ENCODE results near the gene EPB41L1. TPM values are rescaled to one million over a fixed set of nuclear protein-coding genes. Genes with fewer than 3 reads are reported as not detected.

EPB41L1 gene
- polyA plus RNA-seq, 3 donors = 65.6 to 68.0 (median 67.0) TPM

GRCh38 chr20:36275441-36276189 lies 121.1 kb downstream of the EPB41L1 start:
- DNase-seq = no peak

GRCh38 chr20:36277546-36277945 lies 123.0 kb downstream of the EPB41L1 start:
- DNase-seq = no peak

GRCh38 chr20:36279362-36279761 lies 124.8 kb downstream of the EPB41L1 start:
- DNase-seq = no peak

GRCh38 chr20:36279776-36280175 lies 125.2 kb downstream of the EPB41L1 start:
- no peak for DNase-seq

GRCh38 chr20:36281785-36282380 lies 127.3 kb downstream of the EPB41L1 start:
- DNase-seq = no peak

Other genes starting within 250 kb of the EPB41L1 start
- 10 to 100 TPM; 42.5 to 65.3 (median 59.9) TPM for gene SCAND1, start 200.2 kb upstream of the EPB41L1 start, polyA plus RNA-seq (ENCODE audit: insufficient read length in 3 of 3)
- gene CNBD2, start 186.2 kb upstream of the EPB41L1 start, polyA plus RNA-seq (ENCODE audit: insufficient read length in 3 of 3) = 1 to 10 TPM in 1 of 3 donors, under 1 TPM in 2; 0.65 to 1.0 (median 0.83) TPM
- gene AAR2, start 81.7 kb downstream of the EPB41L1 start, polyA plus RNA-seq (ENCODE audit: insufficient read length in 3 of 3) = 10 to 100 TPM; 44.3 to 47.3 (median 46.5) TPM
- gene DLGAP4, start 151.6 kb downstream of the EPB41L1 start, polyA plus RNA-seq (ENCODE audit: insufficient read length in 3 of 3) = 10 to 100 TPM; 68.8 to 72.5 (median 69.3) TPM